Measurements from ENCODE around the gene SOCS4. TPM values are rescaled to one million over a fixed set of nuclear protein-coding genes. Genes with fewer than 3 reads are reported as not detected.

SOCS4 gene
- total RNA-seq (10 to 100 TPM; 19.2 to 24.5 TPM), polyA plus RNA-seq (1 to 10 TPM; 3.3 to 3.9 TPM)

GRCh38 chr14:55026793-55027561 is at the start of gene SOCS4, which contains the start of gene WDHD1:
TSS of gene SOCS4 (plus strand) at chr14:55027236. CDS start at chr14:55043042, 15,806 bp downstream.
TSS of gene WDHD1 (minus strand) at chr14:55027099. CDS start at chr14:55026787, 312 bp downstream.
- Histone ChIP-seq H3K27ac (ENCODE audit: low read depth, low read length) (peak within 1 kb of the TSS; percentile 89), H3K4me3 (ENCODE audit: low read length in 2 of 2) (peak within 1 kb of the TSS; percentile 70 to 87), H3K27me3 (ENCODE audit: insufficient read depth, low read length) (no peaks in the 10 kb centered on the region), H3K36me3 (ENCODE audit: insufficient read depth, low read length) (no peaks in the 10 kb centered on the region), H3K4me1 (ENCODE audit: insufficient read depth, low read length) (peaks cover 47% of the 10 kb centered on the region), H3K9me3 (ENCODE audit: control insufficient read depth in 1 of 2, low read length in 2 of 2) (no peaks in the 10 kb centered on the region)
- Mint-ChIP-seq H3K36me3 (peaks cover 0 to 14% of the 10 kb centered on the region in 2 donors), H3K4me3 (peak within 1 kb of the TSS; percentile 87 to 95 (median 94)), H3K27me3 (no peaks in the 10 kb centered on the region), H3K27ac (peak within 1 kb of the TSS; percentile 87 to 98 (median 96)), H3K4me1 (peaks cover 37 to 56% (median 44%) of the 10 kb centered on the region in 4 donors), H3K9me3 (no peaks in the 10 kb centered on the region)
- DNase-seq: peak; percentile 96 to 98 (median 97)
- CTCF ChIA-PET (ENCODE audit: partially characterized antibody): interaction anchor here (1.0 to 2.1 kb wide), 7 partner anchors 11 to 419 kb away, joined by 3 to 16 read pairs (median 6); partner anchors contain the start of gene MAPK1IP1L
- intact Hi-C loops (cut with micrococcal nuclease): loop anchor here (1.0 to 2.0 kb wide), 4 partner anchors 24 to 631 kb away; partner anchors contain the start of genes GCH1 and MAPK1IP1L
- POLR2A ChIA-PET (ENCODE audit: partially characterized antibody): interaction anchor here (0.6 to 3.4 kb wide), 15 partner anchors 11 to 1875 kb away, joined by 3 to 62 read pairs (median 4); partner anchors contain the start of genes GCH1, MAPK1IP1L, SAMD4A and TMEM260

DNA sequence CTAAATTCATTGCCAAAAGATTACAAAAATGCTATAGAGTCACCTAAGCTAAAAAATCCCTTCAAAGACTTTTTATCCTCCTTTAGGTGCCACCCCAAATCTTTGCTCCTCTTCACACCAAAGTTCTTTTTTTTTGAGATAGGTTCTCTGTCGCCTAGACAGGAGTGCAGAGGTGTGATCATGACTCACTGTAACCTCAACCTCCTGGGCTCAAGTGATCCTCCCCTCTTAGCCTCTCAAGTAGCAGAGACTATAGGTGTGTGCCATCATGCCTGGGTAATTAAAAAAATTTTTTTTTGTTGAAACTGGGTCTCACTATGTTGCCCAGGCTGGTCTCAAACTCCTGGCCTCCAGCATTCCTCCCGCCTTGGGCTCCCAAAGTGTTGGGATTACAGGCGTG is 48.0 kb upstream of the SOCS4 start:
- Histone ChIP-seq H3K27me3 (ENCODE audit: insufficient read depth, low read length) (no peaks in the 10 kb centered on the region), H3K27ac (ENCODE audit: low read depth, low read length) (no peak overlapping the region), H3K36me3 (ENCODE audit: insufficient read depth, low read length) (no peaks in the 10 kb centered on the region), H3K9me3 (ENCODE audit: control insufficient read depth in 1 of 2, low read length in 2 of 2) (no peaks in the 10 kb centered on the region), H3K4me3 (ENCODE audit: low read length in 2 of 2) (no peak overlapping the region), H3K4me1 (ENCODE audit: insufficient read depth, low read length) (no peaks in the 10 kb centered on the region)
- no peaks in the 10 kb centered on the region for H3K27me3 Mint-ChIP-seq
- no peaks in the 10 kb centered on the region for H3K9me3 Mint-ChIP-seq
- intact Hi-C loops (cut with micrococcal nuclease): no loop called here
- no peaks in the 10 kb centered on the region for H3K36me3 Mint-ChIP-seq
- peaks cover 0 to 3% (median 0%) of the 10 kb centered on the region in 4 donors for H3K4me1 Mint-ChIP-seq
- POLR2A ChIA-PET (ENCODE audit: partially characterized antibody): no interaction called here
- no peak overlapping the region for H3K4me3 Mint-ChIP-seq
- H3K27ac Mint-ChIP-seq: peak overlapping the region in 3 of 7 donors; percentile 16 to 76 (median 51)
- CTCF ChIA-PET (ENCODE audit: partially characterized antibody): no interaction called here
- DNase-seq: no peak

DNA sequence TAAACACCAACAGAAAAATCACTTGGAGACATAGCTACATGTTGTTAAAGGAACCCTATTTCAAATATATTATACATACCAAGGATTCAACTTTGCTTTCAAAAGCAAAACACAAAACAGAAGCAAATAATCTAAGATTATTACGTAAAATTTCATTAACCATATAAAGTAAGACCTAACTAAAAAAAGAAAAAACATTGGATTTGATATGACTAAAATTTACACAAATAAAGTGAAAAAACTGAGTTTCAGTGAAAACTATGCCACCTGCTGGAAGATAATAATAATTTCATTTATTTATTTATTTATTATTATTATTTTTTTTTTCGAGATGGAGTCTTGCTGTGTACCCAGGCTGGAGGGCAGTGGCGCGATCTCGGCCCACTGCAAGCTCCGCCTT is 45.3 kb upstream of the SOCS4 start:
- H3K9me3 ChIP-seq (ENCODE audit: control insufficient read depth in 1 of 2, low read length in 2 of 2): no peaks in the 10 kb centered on the region
- Mint-ChIP-seq H3K4me1 (peaks cover 0 to 3% (median 0%) of the 10 kb centered on the region in 4 donors), H3K9me3 (no peaks in the 10 kb centered on the region), H3K27me3 (no peaks in the 10 kb centered on the region), H3K36me3 (peaks cover 0 to under 1% of the 10 kb centered on the region in 2 donors), H3K4me3 (no peak overlapping the region), H3K27ac (no peak overlapping the region)
- H3K4me1 ChIP-seq (ENCODE audit: insufficient read depth, low read length): no peaks in the 10 kb centered on the region
- ChIA-PET CTCF (ENCODE audit: partially characterized antibody) (interaction anchor here (0.6 to 0.7 kb wide), 2 partner anchors 101 to 316 kb away, joined by 3 read pairs; no protein-coding TSS in a partner anchor), POLR2A (ENCODE audit: partially characterized antibody) (no interaction called here)
- H3K27me3 ChIP-seq (ENCODE audit: insufficient read depth, low read length): no peaks in the 10 kb centered on the region
- no peak overlapping the region for H3K4me3 ChIP-seq (ENCODE audit: low read length in 2 of 2)
- H3K27ac ChIP-seq (ENCODE audit: low read depth, low read length): no peak overlapping the region
- DNase-seq: no peak
- intact Hi-C loops (cut with micrococcal nuclease): loop anchor here (5.0 kb wide), 1 partner anchor 79 kb away; the partner anchor contains the start of gene GCH1
- no peaks in the 10 kb centered on the region for H3K36me3 ChIP-seq (ENCODE audit: insufficient read depth, low read length)

DNA sequence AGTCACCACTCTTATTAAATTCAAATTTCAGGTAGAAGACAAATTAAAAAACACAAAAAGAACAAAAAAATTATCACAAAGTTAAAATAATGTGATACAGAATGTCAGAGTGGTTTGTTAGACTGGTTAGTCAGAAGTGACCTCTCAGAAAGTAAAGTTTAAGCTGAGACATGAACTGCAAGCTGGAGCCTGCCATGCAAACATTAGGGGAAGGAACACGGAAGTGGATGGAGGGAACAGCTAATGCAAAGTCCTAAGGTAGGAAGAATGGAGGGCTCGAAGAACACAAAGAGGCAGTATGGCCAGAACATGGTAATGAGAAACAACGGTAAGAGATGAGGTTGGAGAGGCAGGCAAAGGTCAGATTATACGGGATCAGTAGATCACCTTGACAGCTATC is 41.9 kb upstream of the SOCS4 start:
- CTCF ChIA-PET (ENCODE audit: partially characterized antibody): interaction anchor here (1.1 kb wide), 1 partner anchor 17 kb away, joined by 3 read pairs; no protein-coding TSS in a partner anchor
- Histone ChIP-seq H3K9me3 (ENCODE audit: control insufficient read depth in 1 of 2, low read length in 2 of 2) (no peaks in the 10 kb centered on the region), H3K36me3 (ENCODE audit: insufficient read depth, low read length) (no peaks in the 10 kb centered on the region), H3K4me3 (ENCODE audit: low read length in 2 of 2) (no peak overlapping the region), H3K4me1 (ENCODE audit: insufficient read depth, low read length) (no peaks in the 10 kb centered on the region), H3K27ac (ENCODE audit: low read depth, low read length) (no peak overlapping the region), H3K27me3 (ENCODE audit: insufficient read depth, low read length) (no peaks in the 10 kb centered on the region)
- H3K9me3 Mint-ChIP-seq: no peaks in the 10 kb centered on the region
- no peaks in the 10 kb centered on the region for H3K27me3 Mint-ChIP-seq
- peaks cover 3 to 9% of the 10 kb centered on the region in 2 donors for H3K36me3 Mint-ChIP-seq
- POLR2A ChIA-PET (ENCODE audit: partially characterized antibody): no interaction called here
- peak overlapping the region in 1 of 7 donors; percentile 3 for H3K27ac Mint-ChIP-seq
- no peak for DNase-seq
- intact Hi-C loops (cut with micrococcal nuclease): no loop called here
- H3K4me3 Mint-ChIP-seq: no peak overlapping the region
- peaks cover 0 to 3% (median 0%) of the 10 kb centered on the region in 4 donors for H3K4me1 Mint-ChIP-seq

DNA sequence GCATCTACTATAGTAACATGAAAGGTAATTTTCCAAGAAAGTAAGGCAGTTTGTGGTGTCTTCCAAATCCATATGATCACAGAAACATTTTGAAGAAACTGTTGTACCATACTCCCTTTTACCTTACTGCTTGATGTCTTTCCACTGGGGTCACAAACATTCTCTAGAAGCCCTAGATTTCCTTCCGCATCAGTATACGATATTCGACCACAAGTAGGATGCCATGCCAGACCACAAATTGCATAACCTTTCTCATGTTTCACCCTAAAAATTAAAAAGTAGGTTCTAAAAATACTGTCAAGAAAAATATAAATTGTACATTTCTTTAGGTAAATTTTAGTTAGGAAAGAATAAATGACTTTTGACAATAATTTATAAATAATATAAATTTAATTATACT is 26.7 kb upstream of the SOCS4 start:
- peaks cover 0 to 11% of the 10 kb centered on the region in 2 donors for H3K36me3 Mint-ChIP-seq
- no peaks in the 10 kb centered on the region for H3K4me1 ChIP-seq (ENCODE audit: insufficient read depth, low read length)
- no peaks in the 10 kb centered on the region for H3K36me3 ChIP-seq (ENCODE audit: insufficient read depth, low read length)
- CTCF ChIA-PET (ENCODE audit: partially characterized antibody): no interaction called here
- no peaks in the 10 kb centered on the region for H3K27me3 Mint-ChIP-seq
- no peak overlapping the region for H3K4me3 ChIP-seq (ENCODE audit: low read length in 2 of 2)
- no peak overlapping the region for H3K27ac ChIP-seq (ENCODE audit: low read depth, low read length)
- no peaks in the 10 kb centered on the region for H3K9me3 Mint-ChIP-seq
- peak; percentile 2 to 36 (median 16) for DNase-seq
- peak overlapping the region in 1 of 8 donors; percentile 17 for H3K4me3 Mint-ChIP-seq
- peak overlapping the region in 3 of 7 donors; percentile 2 to 69 (median 3) for H3K27ac Mint-ChIP-seq
- POLR2A ChIA-PET (ENCODE audit: partially characterized antibody): interaction anchor here (0.5 kb wide), 1 partner anchor 9 kb away, joined by 3 read pairs; no protein-coding TSS in a partner anchor
- intact Hi-C loops (cut with micrococcal nuclease): no loop called here
- H3K27me3 ChIP-seq (ENCODE audit: insufficient read depth, low read length): no peaks in the 10 kb centered on the region
- peaks cover 0 to 16% (median 4%) of the 10 kb centered on the region in 4 donors for H3K4me1 Mint-ChIP-seq
- H3K9me3 ChIP-seq (ENCODE audit: control insufficient read depth in 1 of 2, low read length in 2 of 2): no peaks in the 10 kb centered on the region

- Mint-ChIP-seq H3K36me3 (peaks cover 4 to 5% of the 10 kb centered on the region in 2 donors), H3K27ac (no peak overlapping the region), H3K27me3 (no peaks in the 10 kb centered on the region), H3K4me3 (no peak overlapping the region), H3K9me3 (no peaks in the 10 kb centered on the region), H3K4me1 (peaks cover 0 to 12% (median 4%) of the 10 kb centered on the region in 4 donors)
- intact Hi-C loops (cut with micrococcal nuclease): no loop called here
- Histone ChIP-seq H3K27me3 (ENCODE audit: insufficient read depth, low read length) (no peaks in the 10 kb centered on the region), H3K36me3 (ENCODE audit: insufficient read depth, low read length) (no peaks in the 10 kb centered on the region), H3K27ac (ENCODE audit: low read depth, low read length) (no peak overlapping the region), H3K4me3 (ENCODE audit: low read length in 2 of 2) (no peak overlapping the region), H3K4me1 (ENCODE audit: insufficient read depth, low read length) (no peaks in the 10 kb centered on the region), H3K9me3 (ENCODE audit: control insufficient read depth in 1 of 2, low read length in 2 of 2) (no peaks in the 10 kb centered on the region)
- POLR2A ChIA-PET (ENCODE audit: partially characterized antibody): no interaction called here
- DNase-seq: no peak
- CTCF ChIA-PET (ENCODE audit: partially characterized antibody): no interaction called here
Observed at GRCh38 chr14:55005071-55005470, 22.0 kb upstream of the SOCS4 start.

DNA sequence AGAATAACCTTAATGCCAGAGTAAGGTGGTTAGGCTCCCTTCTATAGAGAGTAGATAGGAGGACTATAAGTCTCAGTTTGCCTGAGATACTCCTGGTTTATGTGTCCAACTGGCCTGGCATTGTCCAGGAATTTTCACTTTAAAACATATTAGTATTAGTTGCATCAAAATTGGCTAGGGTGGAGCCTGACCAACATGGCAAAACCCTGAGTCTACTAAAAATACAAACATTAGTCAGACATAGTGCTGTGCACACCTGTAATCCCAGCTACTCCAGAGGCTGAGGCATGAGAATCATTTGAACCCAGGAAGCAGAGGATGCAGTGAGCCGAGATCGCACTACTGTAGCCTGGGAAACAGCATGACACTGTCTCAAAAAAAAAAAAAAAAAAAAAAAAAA is 12.0 kb upstream of the SOCS4 start:
- CTCF ChIA-PET (ENCODE audit: partially characterized antibody): interaction anchor here (2.1 kb wide), 1 partner anchor 12 kb away, joined by 6 read pairs; the partner anchor contains the start of genes SOCS4 and WDHD1

More for the DNA sequence above, 12.0 kb upstream of the SOCS4 start:
- no peak for DNase-seq
- H3K4me1 Mint-ChIP-seq: peaks cover 0 to 2% (median 0%) of the 10 kb centered on the region in 4 donors
- H3K9me3 Mint-ChIP-seq: no peaks in the 10 kb centered on the region
- H3K27ac ChIP-seq (ENCODE audit: low read depth, low read length): no peak overlapping the region
- no peaks in the 10 kb centered on the region for H3K27me3 Mint-ChIP-seq
- no peak overlapping the region for H3K27ac Mint-ChIP-seq
- no peaks in the 10 kb centered on the region for H3K9me3 ChIP-seq (ENCODE audit: control insufficient read depth in 1 of 2, low read length in 2 of 2)
- H3K36me3 ChIP-seq (ENCODE audit: insufficient read depth, low read length): no peaks in the 10 kb centered on the region
- H3K4me3 Mint-ChIP-seq: no peak overlapping the region
- POLR2A ChIA-PET (ENCODE audit: partially characterized antibody): interaction anchor here (1.7 kb wide), 1 partner anchor 12 kb away, joined by 9 read pairs; the partner anchor contains the start of genes SOCS4 and WDHD1
- H3K4me1 ChIP-seq (ENCODE audit: insufficient read depth, low read length): no peaks in the 10 kb centered on the region
- H3K27me3 ChIP-seq (ENCODE audit: insufficient read depth, low read length): no peaks in the 10 kb centered on the region
- H3K4me3 ChIP-seq (ENCODE audit: low read length in 2 of 2): no peak overlapping the region
- intact Hi-C loops (cut with micrococcal nuclease): no loop called here
- H3K36me3 Mint-ChIP-seq: peaks cover 11 to 13% of the 10 kb centered on the region in 2 donors
